Stimulated activated CD4-positive, alpha-beta T cell treated with anti-CD3 and anti-CD28 coated beads, Interleukin-15, amount 100 ng/mL, for 1 hour (primary cell): Measurements from ENCODE around the gene NPR2.

ENCODE experiments used
- DNase-seq, 2 donors: peaks; one replicate each; pipeline ENCODE4 v3.0.0-alpha.2; 2020; ENCODE audit warnings: low read depth in 1 of 2, low spot score in 1 of 2

Gene NPR2

GRCh38 chr9:35763181-35763580 is 28.2 kb upstream of the NPR2 start:
- no peak for DNase-seq

GRCh38 chr9:35763803-35764202 is 27.6 kb upstream of the NPR2 start:
- no peak for DNase-seq

- no peak for DNase-seq
Measured at GRCh38 chr9:35766997-35767396, 24.4 kb upstream of the NPR2 start.

- DNase-seq = no peak
Measured at GRCh38 chr9:35767458-35767857, 23.9 kb upstream of the NPR2 start.

- DNase-seq = no peak
Measured at GRCh38 chr9:35769763-35770162, 21.6 kb upstream of the NPR2 start.

- DNase-seq = no peak
Measured at GRCh38 chr9:35771075-35771433, 20.3 kb upstream of the NPR2 start.

GRCh38 chr9:35771534-35771933 is 19.9 kb upstream of the NPR2 start:
- DNase-seq = no peak

GRCh38 chr9:35771943-35772342 is 19.4 kb upstream of the NPR2 start:
- DNase-seq = no peak

- no peak for DNase-seq
Measured at GRCh38 chr9:35774907-35775635, 16.3 kb upstream of the NPR2 start.

GRCh38 chr9:35776018-35776417 is 15.4 kb upstream of the NPR2 start:
- DNase-seq = no peak

- DNase-seq = no peak
Measured at GRCh38 chr9:35778496-35778895, 12.9 kb upstream of the NPR2 start.

- DNase-seq = no peak
Measured at GRCh38 chr9:35781066-35781465, 10.3 kb upstream of the NPR2 start.

- DNase-seq = no peak
Measured at GRCh38 chr9:35783418-35783817, 8.0 kb upstream of the NPR2 start.

GRCh38 chr9:35789541-35789940 is 1.9 kb upstream of the NPR2 start:
- no peak for DNase-seq

- DNase-seq = no peak
Measured at GRCh38 chr9:35790025-35790384, 1.4 kb upstream of the NPR2 start.

GRCh38 chr9:35790385-35791296 is 750 bp upstream of the NPR2 start:
- DNase-seq = no peak

- DNase-seq = no peak
Measured at GRCh38 chr9:35792024-35792813, 828 bp downstream of the NPR2 start.

- DNase-seq = no peak
Measured at GRCh38 chr9:35792826-35793225, 1.4 kb downstream of the NPR2 start.

GRCh38 chr9:35793461-35793860 is 2.1 kb downstream of the NPR2 start:
- no peak for DNase-seq

GRCh38 chr9:35795695-35796094 is 4.3 kb downstream of the NPR2 start:
- DNase-seq = no peak

- no peak for DNase-seq
Measured at GRCh38 chr9:35797311-35798109, 6.1 kb downstream of the NPR2 start.
